ENCODE measurements around the gene SLC44A3.

DNA sequence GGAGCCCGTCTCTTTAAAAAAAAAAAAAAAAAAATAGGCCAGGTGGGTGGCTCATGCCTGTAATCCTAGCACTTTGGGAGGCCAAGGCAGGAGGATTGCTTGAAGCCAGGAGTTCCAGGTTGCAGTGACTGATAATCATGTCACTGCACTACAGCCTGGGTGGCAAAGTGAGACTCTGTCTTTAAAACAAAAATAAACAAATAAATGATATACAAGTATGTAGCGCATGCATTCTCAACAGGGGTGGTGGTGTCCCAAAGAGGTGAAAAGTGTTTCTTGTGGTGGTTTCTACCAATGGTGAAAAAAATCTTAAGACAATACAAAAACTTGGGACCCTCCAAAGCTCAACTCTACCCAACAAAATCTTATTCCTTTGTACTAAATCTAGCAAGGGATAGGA lies 88.8 kb downstream of the SLC44A3 start:
- TF ChIP-seq, protein P1, sequence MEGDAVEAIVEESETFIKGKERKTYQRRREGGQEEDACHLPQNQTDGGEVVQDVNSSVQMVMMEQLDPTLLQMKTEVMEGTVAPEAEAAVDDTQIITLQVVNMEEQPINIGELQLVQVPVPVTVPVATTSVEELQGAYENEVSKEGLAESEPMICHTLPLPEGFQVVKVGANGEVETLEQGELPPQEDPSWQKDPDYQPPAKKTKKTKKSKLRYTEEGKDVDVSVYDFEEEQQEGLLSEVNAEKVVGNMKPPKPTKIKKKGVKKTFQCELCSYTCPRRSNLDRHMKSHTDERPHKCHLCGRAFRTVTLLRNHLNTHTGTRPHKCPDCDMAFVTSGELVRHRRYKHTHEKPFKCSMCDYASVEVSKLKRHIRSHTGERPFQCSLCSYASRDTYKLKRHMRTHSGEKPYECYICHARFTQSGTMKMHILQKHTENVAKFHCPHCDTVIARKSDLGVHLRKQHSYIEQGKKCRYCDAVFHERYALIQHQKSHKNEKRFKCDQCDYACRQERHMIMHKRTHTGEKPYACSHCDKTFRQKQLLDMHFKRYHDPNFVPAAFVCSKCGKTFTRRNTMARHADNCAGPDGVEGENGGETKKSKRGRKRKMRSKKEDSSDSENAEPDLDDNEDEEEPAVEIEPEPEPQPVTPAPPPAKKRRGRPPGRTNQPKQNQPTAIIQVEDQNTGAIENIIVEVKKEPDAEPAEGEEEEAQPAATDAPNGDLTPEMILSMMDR (IDR thresholded peaks at IDR 0.05): no peak
- TF ChIP-seq POLR2A (IDR thresholded peaks at IDR 0.05; ENCODE audit: low read length): no peak
- no peak for TF ChIP-seq EP300 (IDR thresholded peaks at IDR 0.05)
- no peak for TF ChIP-seq POLR2AphosphoS2 (conservative IDR thresholded peaks at IDR 0.05; ENCODE audit: low read length)
- TF ChIP-seq KDM5A (IDR thresholded peaks at IDR 0.05): no peak
- no peak for TF ChIP-seq JUN (IDR thresholded peaks at IDR 0.05)
- no peak for TF ChIP-seq RCOR1 (IDR thresholded peaks at IDR 0.05; ENCODE audit: low read depth, low read length)
- no peak for TF ChIP-seq MYC (IDR thresholded peaks at IDR 0.05; ENCODE audit: borderline replicate concordance, low read length)
- no peak for TF ChIP-seq JUNB (IDR thresholded peaks at IDR 0.05)
- TF ChIP-seq, protein P2, sequence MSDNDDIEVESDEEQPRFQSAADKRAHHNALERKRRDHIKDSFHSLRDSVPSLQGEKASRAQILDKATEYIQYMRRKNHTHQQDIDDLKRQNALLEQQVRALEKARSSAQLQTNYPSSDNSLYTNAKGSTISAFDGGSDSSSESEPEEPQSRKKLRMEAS (IDR thresholded peaks at IDR 0.05): no peak
- TF ChIP-seq, protein P3, sequence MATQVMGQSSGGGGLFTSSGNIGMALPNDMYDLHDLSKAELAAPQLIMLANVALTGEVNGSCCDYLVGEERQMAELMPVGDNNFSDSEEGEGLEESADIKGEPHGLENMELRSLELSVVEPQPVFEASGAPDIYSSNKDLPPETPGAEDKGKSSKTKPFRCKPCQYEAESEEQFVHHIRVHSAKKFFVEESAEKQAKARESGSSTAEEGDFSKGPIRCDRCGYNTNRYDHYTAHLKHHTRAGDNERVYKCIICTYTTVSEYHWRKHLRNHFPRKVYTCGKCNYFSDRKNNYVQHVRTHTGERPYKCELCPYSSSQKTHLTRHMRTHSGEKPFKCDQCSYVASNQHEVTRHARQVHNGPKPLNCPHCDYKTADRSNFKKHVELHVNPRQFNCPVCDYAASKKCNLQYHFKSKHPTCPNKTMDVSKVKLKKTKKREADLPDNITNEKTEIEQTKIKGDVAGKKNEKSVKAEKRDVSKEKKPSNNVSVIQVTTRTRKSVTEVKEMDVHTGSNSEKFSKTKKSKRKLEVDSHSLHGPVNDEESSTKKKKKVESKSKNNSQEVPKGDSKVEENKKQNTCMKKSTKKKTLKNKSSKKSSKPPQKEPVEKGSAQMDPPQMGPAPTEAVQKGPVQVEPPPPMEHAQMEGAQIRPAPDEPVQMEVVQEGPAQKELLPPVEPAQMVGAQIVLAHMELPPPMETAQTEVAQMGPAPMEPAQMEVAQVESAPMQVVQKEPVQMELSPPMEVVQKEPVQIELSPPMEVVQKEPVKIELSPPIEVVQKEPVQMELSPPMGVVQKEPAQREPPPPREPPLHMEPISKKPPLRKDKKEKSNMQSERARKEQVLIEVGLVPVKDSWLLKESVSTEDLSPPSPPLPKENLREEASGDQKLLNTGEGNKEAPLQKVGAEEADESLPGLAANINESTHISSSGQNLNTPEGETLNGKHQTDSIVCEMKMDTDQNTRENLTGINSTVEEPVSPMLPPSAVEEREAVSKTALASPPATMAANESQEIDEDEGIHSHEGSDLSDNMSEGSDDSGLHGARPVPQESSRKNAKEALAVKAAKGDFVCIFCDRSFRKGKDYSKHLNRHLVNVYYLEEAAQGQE (IDR thresholded peaks at IDR 0.05): no peak
- TF ChIP-seq USF2 (IDR thresholded peaks at IDR 0.05): no peak
- no peak for TF ChIP-seq HMGXB4 (CRISPR knock-in tag; IDR thresholded peaks at IDR 0.05; ENCODE audit: borderline replicate concordance)
- no peak for TF ChIP-seq CHD4 (IDR thresholded peaks at IDR 0.05; ENCODE audit: borderline replicate concordance)
